ENCODE data around the gene RPL22. TPM values are rescaled to one million over a fixed set of nuclear protein-coding genes. Genes with fewer than 3 reads are reported as not detected.

RPL22 gene
- total and polyA plus RNA-seq, 2 of the 13 experiments (the other 11 are each of a cell fraction or from before 2014, with no cell fraction given), result 214 to 545 TPM

GRCh38 chr1:6205849-6206519 lies 6.6 kb upstream of the RPL22 start, which contains the start of gene RNF207 (continued):
- TF ChIP-seq TIGD3 (CRISPR knock-in tag; IDR thresholded peaks at IDR 0.05; ENCODE audit: borderline replicate concordance) (peak; percentile 68; the same call in 1 of the 2 replicates), ZNF512B (CRISPR knock-in tag; IDR thresholded peaks at IDR 0.05; ENCODE audit: borderline replicate concordance) (0 out of 2 replicates have a peak, but pooled peaks have one; percentile 13), ZNF670 (CRISPR knock-in tag; IDR thresholded peaks at IDR 0.05; ENCODE audit: borderline replicate concordance) (no peak), U2AF2 (IDR thresholded peaks at IDR 0.05; ENCODE audit: low read depth, low read length) (no peak), ATF7 (IDR thresholded peaks at IDR 0.05) (no peak), ATF7 (CRISPR knock-in tag; IDR thresholded peaks at IDR 0.05) (no peak; the same call in 1 of the 2 replicates), ZNF234 (CRISPR knock-in tag; conservative IDR thresholded peaks at IDR 0.05) (no peak), HNRNPL (IDR thresholded peaks at IDR 0.05; ENCODE audit: low read depth, low read length) (0 out of 2 replicates have a peak, but pooled peaks have one; percentile 29), LCORL (IDR thresholded peaks at IDR 0.05) (no peak), LCORL (CRISPR knock-in tag; IDR thresholded peaks at IDR 0.05) (peak; percentile 89), TRIM24 (CRISPR knock-in tag; IDR thresholded peaks at IDR 0.05) (no peak), ZNF674 (CRISPR knock-in tag; IDR thresholded peaks at IDR 0.05; ENCODE audit: low read depth) (no peak), SRSF4 (IDR thresholded peaks at IDR 0.05; ENCODE audit: low read depth, low read length, poor library complexity, severe bottlenecking) (no peak), ZNF616 (CRISPR knock-in tag; IDR thresholded peaks at IDR 0.05; ENCODE audit: low read depth) (no peak), FIP1L1 (IDR thresholded peaks at IDR 0.05; ENCODE audit: borderline replicate concordance, insufficient read depth, low read depth, low read length) (no peak), ZFP62 (CRISPR knock-in tag; IDR thresholded peaks at IDR 0.05) (no peak), HIC2 (CRISPR knock-in tag; IDR thresholded peaks at IDR 0.05; ENCODE audit: low read depth) (peak; percentile 25; the same call in 1 of the 2 replicates), ZBTB43 (CRISPR knock-in tag; conservative IDR thresholded peaks at IDR 0.05) (no peak; the same call in 1 of the 2 replicates)
- TF ChIP-seq, protein P1, sequence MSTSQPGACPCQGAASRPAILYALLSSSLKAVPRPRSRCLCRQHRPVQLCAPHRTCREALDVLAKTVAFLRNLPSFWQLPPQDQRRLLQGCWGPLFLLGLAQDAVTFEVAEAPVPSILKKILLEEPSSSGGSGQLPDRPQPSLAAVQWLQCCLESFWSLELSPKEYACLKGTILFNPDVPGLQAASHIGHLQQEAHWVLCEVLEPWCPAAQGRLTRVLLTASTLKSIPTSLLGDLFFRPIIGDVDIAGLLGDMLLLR (CRISPR knock-in tag; IDR thresholded peaks at IDR 0.05), result no peak
- TF ChIP-seq, protein P2, sequence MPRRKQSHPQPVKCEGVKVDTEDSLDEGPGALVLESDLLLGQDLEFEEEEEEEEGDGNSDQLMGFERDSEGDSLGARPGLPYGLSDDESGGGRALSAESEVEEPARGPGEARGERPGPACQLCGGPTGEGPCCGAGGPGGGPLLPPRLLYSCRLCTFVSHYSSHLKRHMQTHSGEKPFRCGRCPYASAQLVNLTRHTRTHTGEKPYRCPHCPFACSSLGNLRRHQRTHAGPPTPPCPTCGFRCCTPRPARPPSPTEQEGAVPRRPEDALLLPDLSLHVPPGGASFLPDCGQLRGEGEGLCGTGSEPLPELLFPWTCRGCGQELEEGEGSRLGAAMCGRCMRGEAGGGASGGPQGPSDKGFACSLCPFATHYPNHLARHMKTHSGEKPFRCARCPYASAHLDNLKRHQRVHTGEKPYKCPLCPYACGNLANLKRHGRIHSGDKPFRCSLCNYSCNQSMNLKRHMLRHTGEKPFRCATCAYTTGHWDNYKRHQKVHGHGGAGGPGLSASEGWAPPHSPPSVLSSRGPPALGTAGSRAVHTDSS (CRISPR knock-in tag; conservative IDR thresholded peaks at IDR 0.05), result no peak
